Activated T-helper 1 cell treated with anti-CD3 and anti-CD28 coated beads, Interleukin-2, amount 50 U/mL, for 16 hours (primary cell): Measurements from ENCODE around the gene PIK3R2.
A peak's percentile ranks its signal among the peaks of the same experiment; 100 is the strongest.
"Not testable (repeated sequence)": the region's sequence is repeated elsewhere in the genome, so short reads cannot be mapped to it uniquely, and the experiment has no call there.

Experiments used
- DNase-seq, 2 donors: peaks; one replicate each; pipeline ENCODE4 v3.0.0-alpha.2; 2020; ENCODE audit warnings: low read depth in 1 of 2, low spot score in 1 of 2

The PIK3R2 gene

DNA sequence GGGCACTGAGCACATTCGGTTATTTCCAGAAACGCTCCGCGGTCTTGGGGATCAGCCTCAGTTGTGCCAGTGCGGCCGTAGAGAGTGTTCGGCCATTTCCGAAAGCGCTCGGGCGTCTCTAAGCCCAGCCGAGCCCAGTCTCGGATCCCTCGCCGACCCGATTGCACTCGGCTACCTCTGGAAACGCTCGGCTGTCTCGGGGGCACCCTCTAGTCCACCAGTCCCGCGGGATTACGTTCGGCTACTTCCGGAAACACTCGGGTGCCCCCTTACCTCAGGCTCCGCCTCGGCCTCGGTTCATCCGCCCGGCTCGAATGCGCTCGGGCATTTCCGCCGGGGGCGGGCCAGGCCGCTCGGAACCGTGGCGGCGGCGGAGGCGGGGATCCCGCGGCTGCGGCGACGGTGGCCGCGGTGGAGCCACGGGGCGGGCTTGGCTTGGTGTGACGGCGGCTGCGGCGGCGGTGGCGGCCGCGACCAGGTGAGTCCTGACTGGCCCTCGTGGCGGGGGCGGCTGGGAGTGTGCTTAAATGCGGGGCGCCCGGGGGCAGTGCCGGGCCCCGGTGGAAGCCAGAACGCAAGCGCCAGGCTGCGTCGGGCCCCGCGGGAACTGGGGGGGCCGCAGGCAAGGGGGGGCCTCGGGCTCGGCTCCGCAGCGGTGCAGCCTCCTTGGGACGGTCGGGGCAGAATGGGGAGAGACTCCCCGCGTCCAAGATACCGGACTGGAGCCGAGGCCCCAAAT lies at the start of gene PIK3R2:
Gene PIK3R2, plus strand, starts transcription at position 347 of the 739 bp plus-strand sequence. CDS start 2,717 bp downstream, outside the sequence.
- peak; percentile 98 to 99 for DNase-seq

GRCh38 chr19:18104793-18105131 lies 48.2 kb upstream of the PIK3R2 start:
- no peak for DNase-seq

- DNase-seq: not testable (repeated sequence)
Measured at GRCh38 chr19:18105259-18105658, 47.7 kb upstream of the PIK3R2 start.

DNA sequence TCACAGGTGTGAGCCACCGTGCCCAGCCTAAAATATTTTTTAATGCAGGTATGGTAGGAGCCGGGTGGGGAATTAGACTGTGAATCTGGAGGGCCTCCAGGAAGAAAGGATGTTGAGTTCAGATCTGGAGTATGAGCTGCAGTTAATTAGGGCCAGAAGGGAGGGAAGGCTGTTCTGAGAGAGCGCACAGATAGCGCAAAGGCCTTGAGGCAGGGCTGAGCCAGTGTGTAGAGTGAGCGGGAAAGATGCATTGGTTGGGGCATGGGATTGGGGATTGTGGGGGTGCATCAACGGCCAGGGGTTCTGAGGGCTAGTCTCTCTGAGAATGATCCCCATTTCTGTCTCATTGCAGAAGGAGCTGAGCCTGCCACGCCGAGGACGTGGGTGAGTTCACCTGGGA lies 45.7 kb upstream of the PIK3R2 start:
- no peak for DNase-seq

- DNase-seq: no peak
Measured at GRCh38 chr19:18108897-18109296, 44.1 kb upstream of the PIK3R2 start.

GRCh38 chr19:18109341-18109732 lies 43.6 kb upstream of the PIK3R2 start:
- DNase-seq: no peak

GRCh38 chr19:18109733-18110608 lies 43.0 kb upstream of the PIK3R2 start:
- DNase-seq: no peak

GRCh38 chr19:18110609-18111232 lies 42.2 kb upstream of the PIK3R2 start:
- no peak for DNase-seq

DNA sequence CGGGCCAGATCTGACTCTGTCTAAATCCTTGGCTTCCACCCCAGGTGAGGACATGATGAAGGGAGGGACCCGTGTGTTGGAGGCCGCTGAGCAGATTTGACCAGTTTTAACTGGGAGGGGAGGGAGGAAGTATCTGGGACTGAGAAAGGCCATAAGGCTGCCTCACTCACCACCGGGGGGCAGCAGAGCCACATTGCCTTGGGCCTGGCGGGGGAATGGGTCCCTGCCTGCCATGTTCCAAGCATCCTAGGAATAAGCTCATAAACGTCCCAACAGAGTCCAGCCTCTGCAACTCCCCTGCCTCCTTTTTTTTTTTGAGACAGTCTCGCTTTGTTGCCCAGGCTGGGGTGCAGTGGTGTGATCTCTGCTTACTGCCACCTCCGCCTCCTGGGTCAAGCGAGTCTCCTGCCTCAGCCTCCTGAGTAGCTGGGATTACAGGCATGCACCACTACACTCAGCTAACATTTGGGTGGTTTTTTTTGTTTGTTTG lies 39.9 kb upstream of the PIK3R2 start:
- DNase-seq: peak; percentile 56 to 57

- DNase-seq: no peak
Measured at GRCh38 chr19:18113827-18114226, 39.1 kb upstream of the PIK3R2 start.

GRCh38 chr19:18114483-18114882 lies 38.5 kb upstream of the PIK3R2 start:
- DNase-seq: no peak

DNA sequence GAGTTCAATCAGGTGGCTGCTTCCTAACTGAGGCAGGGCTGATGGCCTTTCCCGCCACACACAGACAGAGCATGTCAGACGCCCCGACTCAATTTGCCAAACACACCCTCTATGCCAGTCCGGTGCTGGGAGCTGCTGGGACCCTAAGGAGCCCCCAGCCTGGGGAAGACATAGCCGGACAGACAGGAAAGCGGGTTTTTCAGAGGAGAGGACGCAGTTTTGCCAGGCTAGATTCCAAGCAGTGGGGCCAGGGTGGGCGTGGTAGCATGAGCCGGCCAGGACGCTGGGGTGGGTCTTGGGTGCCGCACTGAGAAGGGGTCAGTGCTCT lies 35.6 kb upstream of the PIK3R2 start:
- no peak for DNase-seq

GRCh38 chr19:18117692-18118378 lies 35.1 kb upstream of the PIK3R2 start:
- DNase-seq: peak; percentile 91 to 94

GRCh38 chr19:18118420-18119012 lies 34.4 kb upstream of the PIK3R2 start:
- DNase-seq: no peak

- DNase-seq: no peak
Measured at GRCh38 chr19:18119013-18119716, 33.8 kb upstream of the PIK3R2 start.

DNA sequence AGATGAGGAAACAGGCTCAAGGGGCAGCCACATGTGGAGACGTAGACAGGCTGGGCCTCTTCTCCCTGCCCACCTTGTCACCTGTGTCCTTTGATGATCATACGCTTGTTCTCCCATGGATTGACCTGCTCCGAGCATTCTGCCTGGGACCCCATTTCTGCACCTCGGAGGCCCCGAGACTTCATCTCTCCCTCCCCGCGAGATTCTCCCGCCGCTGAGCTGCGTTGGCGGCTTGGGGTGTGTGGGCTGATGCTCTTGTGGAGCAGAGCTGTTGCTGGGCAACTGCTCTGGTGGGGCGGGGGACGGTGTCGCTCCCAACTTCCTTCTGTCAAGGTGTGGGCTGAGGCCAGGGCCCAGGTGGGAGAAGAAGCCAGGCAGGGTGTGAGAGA lies 33.3 kb upstream of the PIK3R2 start:
- peak; percentile 21 to 24 for DNase-seq

DNA sequence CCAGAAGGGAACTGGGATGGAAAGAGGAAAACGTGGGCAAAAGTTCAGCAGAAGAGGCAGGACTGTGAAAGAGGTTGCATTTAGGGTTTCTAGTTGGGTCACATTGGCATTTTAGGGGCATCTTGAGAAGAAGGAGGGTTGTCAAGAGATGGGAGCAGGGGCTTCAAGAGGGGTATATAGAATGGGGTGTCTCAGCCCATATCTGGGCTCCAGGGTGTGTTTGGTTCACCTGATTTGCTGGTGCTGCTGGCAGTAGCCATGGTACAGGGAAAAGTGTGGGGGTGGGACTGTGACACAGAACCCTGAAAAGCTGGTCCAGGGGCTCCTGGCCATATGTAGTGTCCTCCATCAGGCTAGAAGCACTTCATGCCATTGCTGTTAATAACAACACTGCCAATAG lies 32.8 kb upstream of the PIK3R2 start:
- DNase-seq: no peak

GRCh38 chr19:18121166-18121565 lies 31.8 kb upstream of the PIK3R2 start:
- DNase-seq: no peak

DNA sequence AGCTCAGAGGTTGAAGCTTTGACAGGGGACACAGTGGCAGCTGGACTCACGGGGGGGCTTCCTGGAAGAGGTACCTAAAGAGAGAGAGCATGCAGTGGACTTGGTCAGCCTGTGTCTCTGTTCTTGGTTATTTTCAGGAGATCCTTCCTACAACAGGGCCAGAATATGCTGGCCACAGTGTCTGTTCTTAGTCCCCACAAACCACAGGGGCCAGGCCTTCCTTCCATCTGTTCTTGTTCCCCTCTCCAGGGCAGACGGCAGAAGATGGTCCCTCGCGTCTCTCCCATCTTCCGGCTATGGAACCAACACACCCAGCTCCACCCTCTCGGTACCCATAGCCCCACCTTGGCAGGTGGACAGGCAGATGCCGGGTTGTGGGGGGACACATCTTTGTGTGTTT lies 30.5 kb upstream of the PIK3R2 start:
- DNase-seq: no peak
